Lower lobe of right lung (tissue), 2 donors: ENCODE data around the gene SP140L. TPM values are rescaled to one million over a fixed set of nuclear protein-coding genes. Genes with fewer than 3 reads are reported as not detected.
"Not testable (repeated sequence)": the region's sequence is repeated elsewhere in the genome, so short reads cannot be mapped to it uniquely, and the experiment has no call there.

Experiments
- ATAC-seq, 2 donors: fragments of 200-7000 bp; cut with Tn5 transposase; one replicate each; pipeline ENCODE4 v1.9.1; 2020 to 2022; ENCODE audit warnings: mild to moderate bottlenecking in 2 of 2, moderate library complexity in 2 of 2
- DNase-seq: peaks from one replicate; pipeline ENCODE4 v3.0.0-alpha.2; 2020
- H3K27ac ChIP-seq: fragments of 200-600 bp; one replicate; pipeline ENCODE4 v1.8.0; 2022
- H3K27me3 ChIP-seq: fragments of 200-600 bp; one replicate; pipeline ENCODE4 v1.8.0; 2022; ENCODE audit warnings: low read depth
- H3K36me3 ChIP-seq: fragments of 200-600 bp; one replicate; pipeline ENCODE4 v1.8.0; 2022; ENCODE audit warnings: mild to moderate bottlenecking
- H3K4me1 ChIP-seq: fragments of 200-600 bp; one replicate; pipeline ENCODE4 v1.8.0; 2022
- H3K4me3 ChIP-seq: fragments of 200-600 bp; one replicate; pipeline ENCODE4 v1.8.0; 2022; ENCODE audit warnings: mild to moderate bottlenecking
- H3K9me3 ChIP-seq: fragments of 200-600 bp; one replicate; pipeline ENCODE4 v1.8.0; 2022
- intact Hi-C: fragments of 100-400 bp; cut with DNase I; formaldehyde crosslinking; loops from one replicate; pipeline ENCODE4 v1.11.0; 2022
- total RNA-seq: library from RNA; stranded (reverse); fragmentation: NEBNext Ultra II Directional; extraction: Animal tissue kit (Norgen Biotek cat#: 25700); gene quantifications from one replicate; pipeline ENCODE4 v1.2.1, GENCODE V29; 2021
- TF ChIP-seq, protein P1 (sequence below): fragments of 200-600 bp; IDR thresholded peaks from one replicate; pipeline ENCODE4 v1.8.0; 2022; ENCODE audit warnings: antibody characterized with exemption, mild to moderate bottlenecking
- donor health status: DM: no; HTN: yes; CAD: no; lungs with severe emphysema.

The SP140L gene
- total RNA-seq, 1 donor from 2014 or later = 34.0 TPM

DNA sequence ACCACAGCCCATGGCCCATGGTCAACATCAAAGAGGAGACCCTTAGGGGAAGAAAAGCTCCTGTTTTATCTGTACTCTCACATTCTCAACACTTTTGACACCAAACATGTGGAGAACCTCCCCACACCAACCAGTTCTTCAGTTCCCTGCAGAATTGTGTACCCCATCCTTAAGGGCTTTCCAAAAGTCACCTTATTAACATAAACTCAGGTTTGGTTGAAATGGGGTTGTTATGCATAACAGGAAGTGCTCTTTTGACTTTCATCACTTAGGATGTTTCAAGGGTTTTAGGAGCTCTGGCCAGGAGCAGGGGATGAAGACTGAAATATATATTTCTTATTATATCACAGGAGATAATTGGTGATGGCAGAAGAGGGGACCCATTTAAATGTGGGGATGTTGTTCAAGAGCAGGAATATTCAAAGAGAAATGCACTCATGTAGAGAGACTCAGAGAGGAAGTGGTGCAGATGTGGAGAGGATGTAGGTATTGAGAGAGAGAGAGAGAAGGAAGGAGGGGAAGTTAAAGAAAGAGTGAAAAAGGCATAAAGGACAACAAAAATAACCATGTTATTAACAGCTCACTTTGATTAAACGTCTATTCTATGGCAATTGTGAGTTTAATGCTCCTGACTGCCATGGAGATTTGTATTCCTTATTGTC, 35.2 kb downstream of the SP140L start:
- Histone ChIP-seq H3K27me3 (no peaks in the 10 kb centered on the region), H3K9me3 (no peaks in the 10 kb centered on the region), H3K4me1 (no peaks in the 10 kb centered on the region), H3K36me3 (peaks cover 36% of the 10 kb centered on the region), H3K4me3 (no peak overlapping the region), H3K27ac (no peak overlapping the region)
- ATAC-seq (no peak), DNase-seq (no peak)
- TF ChIP-seq, protein P1, sequence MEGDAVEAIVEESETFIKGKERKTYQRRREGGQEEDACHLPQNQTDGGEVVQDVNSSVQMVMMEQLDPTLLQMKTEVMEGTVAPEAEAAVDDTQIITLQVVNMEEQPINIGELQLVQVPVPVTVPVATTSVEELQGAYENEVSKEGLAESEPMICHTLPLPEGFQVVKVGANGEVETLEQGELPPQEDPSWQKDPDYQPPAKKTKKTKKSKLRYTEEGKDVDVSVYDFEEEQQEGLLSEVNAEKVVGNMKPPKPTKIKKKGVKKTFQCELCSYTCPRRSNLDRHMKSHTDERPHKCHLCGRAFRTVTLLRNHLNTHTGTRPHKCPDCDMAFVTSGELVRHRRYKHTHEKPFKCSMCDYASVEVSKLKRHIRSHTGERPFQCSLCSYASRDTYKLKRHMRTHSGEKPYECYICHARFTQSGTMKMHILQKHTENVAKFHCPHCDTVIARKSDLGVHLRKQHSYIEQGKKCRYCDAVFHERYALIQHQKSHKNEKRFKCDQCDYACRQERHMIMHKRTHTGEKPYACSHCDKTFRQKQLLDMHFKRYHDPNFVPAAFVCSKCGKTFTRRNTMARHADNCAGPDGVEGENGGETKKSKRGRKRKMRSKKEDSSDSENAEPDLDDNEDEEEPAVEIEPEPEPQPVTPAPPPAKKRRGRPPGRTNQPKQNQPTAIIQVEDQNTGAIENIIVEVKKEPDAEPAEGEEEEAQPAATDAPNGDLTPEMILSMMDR = no peak
- intact Hi-C loops = no loop called here

DNA sequence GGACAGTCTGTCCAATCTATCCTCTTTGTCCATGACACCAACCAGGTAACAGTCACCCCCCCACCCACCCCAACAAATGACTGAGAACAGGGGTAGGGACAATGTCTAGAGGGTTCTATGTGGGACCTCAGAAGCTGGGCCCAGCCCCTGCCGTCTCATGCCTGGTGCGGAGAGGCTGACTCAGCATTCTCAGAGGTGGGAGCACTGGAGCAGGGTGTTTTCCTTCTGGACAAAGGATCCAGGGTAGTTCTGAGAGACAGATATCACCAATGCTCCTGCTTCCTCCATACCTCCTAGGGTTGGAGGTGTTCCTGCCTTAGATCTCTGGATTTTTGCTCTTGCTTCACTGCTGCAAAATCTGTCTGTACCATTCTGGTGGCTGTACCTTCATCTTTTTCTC, 55.1 kb downstream of the SP140L start:
- peaks cover 41% of the 10 kb centered on the region for H3K36me3 ChIP-seq
- H3K4me1 ChIP-seq = no peaks in the 10 kb centered on the region
- DNase-seq (no peak), ATAC-seq (no peak)
- H3K9me3 ChIP-seq = no peaks in the 10 kb centered on the region
- intact Hi-C loops = no loop called here
- no peak overlapping the region for H3K4me3 ChIP-seq
- TF ChIP-seq, protein P1 = no peak
- H3K27ac ChIP-seq = no peak overlapping the region
- H3K27me3 ChIP-seq = no peaks in the 10 kb centered on the region

DNA sequence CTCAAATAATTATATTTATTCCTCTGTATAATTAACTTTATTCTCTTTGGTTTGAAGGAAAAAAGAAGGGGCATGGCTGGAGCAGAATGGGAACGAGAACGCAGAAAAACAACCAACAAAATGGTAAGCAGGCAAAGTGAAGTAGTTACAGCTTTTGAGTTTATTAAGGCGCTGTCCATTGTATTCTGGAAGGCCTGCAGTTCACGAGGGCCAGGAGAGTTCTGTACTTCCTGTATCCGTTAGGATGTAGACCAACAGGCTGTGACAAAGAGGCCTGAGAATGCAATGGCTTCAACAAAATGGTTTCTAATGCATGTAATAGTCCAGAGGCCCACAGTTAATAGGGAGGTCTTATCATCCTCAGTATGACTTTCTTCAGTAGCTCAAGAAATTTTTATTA, 56.5 kb downstream of the SP140L start:
- H3K36me3 ChIP-seq = peaks cover 46% of the 10 kb centered on the region
- intact Hi-C loops = no loop called here
- H3K4me3 ChIP-seq = no peak overlapping the region
- no peak overlapping the region for H3K27ac ChIP-seq
- no peaks in the 10 kb centered on the region for H3K9me3 ChIP-seq
- ATAC-seq = no peak
- H3K4me1 ChIP-seq = no peaks in the 10 kb centered on the region
- no peak for DNase-seq
- TF ChIP-seq, protein P1 = no peak
- H3K27me3 ChIP-seq = no peaks in the 10 kb centered on the region

DNA sequence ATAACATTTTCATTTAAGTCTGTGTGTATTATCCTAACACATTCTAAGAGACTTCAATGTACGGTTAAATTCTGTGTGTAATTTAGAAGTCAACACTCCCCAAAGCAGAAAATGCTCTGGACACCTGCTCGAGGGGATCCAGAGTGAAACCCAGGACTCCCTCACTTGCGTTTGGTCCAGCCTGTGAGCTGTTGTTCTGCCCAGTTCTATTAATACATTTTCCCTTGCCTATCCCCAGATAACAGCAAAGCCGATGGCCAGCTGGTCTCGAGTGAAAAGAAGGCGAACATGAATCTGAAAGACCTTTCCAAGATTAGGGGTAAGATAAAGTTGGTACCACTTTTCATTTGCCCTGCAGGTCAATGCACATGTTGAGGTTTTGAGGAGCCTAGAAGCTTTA, 58.0 kb downstream of the SP140L start:
- TF ChIP-seq, protein P1 = no peak
- ATAC-seq = no peak
- H3K9me3 ChIP-seq = no peaks in the 10 kb centered on the region
- H3K27ac ChIP-seq = no peak overlapping the region
- DNase-seq = no peak
- no peaks in the 10 kb centered on the region for H3K27me3 ChIP-seq
- intact Hi-C loops = no loop called here
- peaks cover 61% of the 10 kb centered on the region for H3K36me3 ChIP-seq
- H3K4me1 ChIP-seq = no peaks in the 10 kb centered on the region
- H3K4me3 ChIP-seq = no peak overlapping the region

DNA sequence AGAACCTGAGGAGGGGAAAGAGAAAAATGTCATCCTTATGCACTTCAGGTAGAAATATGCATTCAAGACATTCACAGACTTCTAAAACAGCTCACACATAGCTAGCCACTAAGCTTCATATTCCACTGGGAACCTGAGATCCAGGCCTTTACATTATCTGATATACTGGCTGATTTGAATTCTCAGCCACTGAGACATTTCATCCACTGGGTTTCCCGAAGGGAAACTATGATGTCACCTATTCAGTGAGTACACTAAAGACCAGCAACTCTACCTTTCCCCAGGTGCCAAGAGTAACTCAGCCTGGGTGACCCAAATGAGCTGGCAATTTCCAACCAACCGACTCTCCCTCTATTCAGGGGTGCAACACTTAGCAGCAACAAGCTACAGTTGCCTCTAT, 67.3 kb downstream of the SP140L start:
- DNase-seq = no peak
- TF ChIP-seq, protein P1 = no peak
- Histone ChIP-seq H3K4me1 (no peaks in the 10 kb centered on the region), H3K9me3 (no peaks in the 10 kb centered on the region), H3K27me3 (no peaks in the 10 kb centered on the region), H3K4me3 (no peak overlapping the region), H3K36me3 (peaks cover 80% of the 10 kb centered on the region), H3K27ac (no peak overlapping the region)
- intact Hi-C loops = no loop called here
- ATAC-seq = no peak

DNA sequence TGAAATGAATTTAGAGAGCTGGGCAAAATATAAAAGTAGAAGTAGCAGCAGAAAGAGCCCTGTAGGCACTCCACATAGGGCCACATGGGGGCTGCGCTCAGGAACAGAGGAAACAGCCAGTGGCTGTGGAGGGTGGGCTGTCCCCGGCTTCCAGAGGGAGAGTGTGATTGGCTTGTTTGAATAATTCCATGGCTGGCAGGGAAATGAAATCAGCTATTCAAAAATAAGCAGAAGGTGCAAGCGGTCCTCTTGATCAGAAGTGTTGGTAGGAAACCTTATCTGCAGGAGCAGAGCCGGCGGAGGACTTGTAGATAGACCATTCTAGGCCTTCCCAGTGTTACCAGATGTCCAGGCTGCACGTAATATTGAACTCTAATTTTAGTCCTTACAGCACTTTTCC, 71.7 kb downstream of the SP140L start:
- H3K9me3 ChIP-seq, H3K4me1 ChIP-seq, H3K27ac ChIP-seq, DNase-seq, H3K4me3 ChIP-seq, H3K27me3 ChIP-seq, intact Hi-C loops, ATAC-seq: not testable (repeated sequence)
- peaks cover 62% of the 10 kb centered on the region for H3K36me3 ChIP-seq
